ENCODE measurements around the gene ADRB2.
"Not testable (repeated sequence)": the region's sequence is repeated elsewhere in the genome, so short reads cannot be mapped to it uniquely, and the experiment has no call there.

The ADRB2 gene

GRCh38 chr5:148856009-148856367 is 29.6 kb downstream of the ADRB2 start:
- no peak for DNase-seq

DNA sequence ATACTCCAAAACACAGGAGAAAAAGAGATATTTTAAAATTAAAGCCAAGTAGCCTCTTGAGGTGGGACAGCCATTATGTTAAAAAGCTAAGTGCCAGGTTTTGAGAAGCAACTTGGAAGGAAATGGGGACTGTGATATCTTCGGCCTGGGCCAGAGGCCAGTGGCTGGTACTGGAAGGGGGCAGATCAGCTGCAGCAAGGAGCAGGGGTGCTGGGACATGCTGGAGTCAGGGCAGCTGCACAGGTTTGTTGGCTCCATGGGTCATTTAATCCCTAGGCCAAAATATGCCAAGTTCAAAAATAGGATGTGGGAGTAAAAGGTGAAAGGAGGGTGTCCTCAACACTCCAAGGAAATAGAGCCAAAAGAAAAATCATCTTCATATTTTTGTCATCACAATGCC is 30.0 kb downstream of the ADRB2 start:
- DNase-seq = no peak

- DNase-seq = no peak
Observed at GRCh38 chr5:148857474-148857873, 31.1 kb downstream of the ADRB2 start.

DNA sequence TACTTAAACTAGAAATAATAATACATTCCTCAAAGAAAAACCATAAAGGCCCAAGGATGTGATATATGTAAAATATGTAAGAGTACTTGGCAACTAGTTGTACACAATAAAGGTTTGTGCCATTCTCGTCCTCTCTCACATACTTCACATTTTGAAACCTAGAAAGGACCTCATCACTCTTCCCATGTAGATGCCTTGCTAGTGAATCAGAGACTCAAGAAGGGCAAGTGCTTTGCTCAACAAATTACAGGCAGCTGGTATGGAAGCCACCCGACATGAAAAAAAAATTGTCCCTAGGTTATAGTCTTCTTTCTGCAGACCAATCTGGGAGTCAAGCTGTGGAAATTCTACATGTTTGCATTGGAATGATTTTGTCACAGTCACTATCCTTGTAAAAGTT is 31.7 kb downstream of the ADRB2 start:
- no peak for DNase-seq

GRCh38 chr5:148858547-148858946 is 32.1 kb downstream of the ADRB2 start:
- DNase-seq = no peak

GRCh38 chr5:148859703-148860102 is 33.3 kb downstream of the ADRB2 start:
- DNase-seq = no peak

DNA sequence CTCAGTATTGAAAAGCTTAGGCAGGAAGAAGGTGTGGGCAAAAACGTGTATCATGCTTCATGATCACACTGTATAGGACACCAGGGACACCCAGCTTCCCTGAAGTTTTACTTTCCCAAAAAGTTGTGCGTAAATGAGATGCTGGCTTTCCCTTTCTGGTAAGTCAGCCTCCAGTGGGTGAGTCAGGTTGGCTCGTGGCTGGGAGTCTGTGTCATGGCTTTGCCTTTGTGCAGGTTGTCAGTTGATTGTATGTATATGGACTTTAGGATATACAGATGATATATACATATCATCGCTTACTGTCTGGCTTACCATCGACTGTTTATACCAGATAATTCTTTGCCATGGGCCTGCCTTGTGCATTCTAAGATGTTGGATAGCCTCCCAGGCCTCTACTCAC is 34.2 kb downstream of the ADRB2 start:
- no peak for DNase-seq

DNA sequence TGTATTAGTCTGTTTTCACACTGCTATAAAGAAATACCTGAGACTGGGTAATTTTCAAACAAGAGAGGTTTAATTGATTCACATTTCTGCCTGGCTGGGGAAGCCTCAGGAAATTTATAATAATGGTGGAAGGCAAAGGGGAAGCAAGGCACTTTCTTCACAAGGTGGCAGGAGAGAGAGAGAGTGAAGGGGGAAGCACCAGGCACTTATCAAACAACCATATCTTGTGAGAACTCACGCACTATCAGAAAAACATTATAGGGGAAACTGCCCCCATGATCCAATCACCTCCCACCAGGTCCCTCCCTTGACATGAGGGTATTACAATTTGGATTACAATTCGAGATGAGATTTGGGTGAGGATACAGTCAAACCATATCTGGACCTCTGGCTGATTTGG is 34.7 kb downstream of the ADRB2 start:
- DNase-seq = no peak

GRCh38 chr5:148861696-148862095 is 35.3 kb downstream of the ADRB2 start:
- no peak for DNase-seq

DNA sequence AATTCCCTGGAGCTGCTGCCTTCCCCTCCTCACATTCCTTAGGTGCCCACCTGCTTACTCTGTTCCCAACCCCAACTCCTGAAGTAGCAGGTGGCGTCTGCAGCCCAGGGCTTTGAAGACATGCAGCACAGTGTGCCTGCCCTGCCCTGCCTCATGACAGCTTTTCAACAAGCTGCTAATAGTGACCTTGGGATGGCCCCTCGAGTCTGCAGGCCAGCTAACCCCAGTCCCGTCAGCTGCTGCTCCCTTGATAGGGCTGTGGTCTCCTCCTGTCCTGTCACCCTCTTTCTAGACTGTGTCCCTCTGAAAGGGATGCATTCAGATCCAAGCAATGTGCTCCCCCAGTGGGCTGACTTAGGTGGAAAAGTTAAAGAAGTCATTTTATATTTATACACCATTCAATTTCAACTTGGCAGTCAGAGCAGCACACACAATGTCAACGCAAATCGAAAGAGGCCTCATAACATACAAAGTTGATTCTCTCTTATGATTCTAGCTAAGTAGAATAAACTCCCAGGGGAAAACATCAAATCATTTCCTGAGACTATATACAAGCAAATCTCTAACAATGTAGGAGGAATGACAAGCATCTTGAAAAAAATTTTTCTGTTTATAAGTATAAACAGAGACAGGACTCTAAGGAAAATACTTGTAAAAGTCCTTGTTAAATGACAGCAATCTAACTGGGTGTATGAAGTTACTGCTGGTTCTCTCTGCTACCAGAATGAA is 37.9 kb downstream of the ADRB2 start:
- DNase-seq = no peak

- no peak for DNase-seq
Observed at GRCh38 chr5:148866024-148866423, 39.6 kb downstream of the ADRB2 start.

DNA sequence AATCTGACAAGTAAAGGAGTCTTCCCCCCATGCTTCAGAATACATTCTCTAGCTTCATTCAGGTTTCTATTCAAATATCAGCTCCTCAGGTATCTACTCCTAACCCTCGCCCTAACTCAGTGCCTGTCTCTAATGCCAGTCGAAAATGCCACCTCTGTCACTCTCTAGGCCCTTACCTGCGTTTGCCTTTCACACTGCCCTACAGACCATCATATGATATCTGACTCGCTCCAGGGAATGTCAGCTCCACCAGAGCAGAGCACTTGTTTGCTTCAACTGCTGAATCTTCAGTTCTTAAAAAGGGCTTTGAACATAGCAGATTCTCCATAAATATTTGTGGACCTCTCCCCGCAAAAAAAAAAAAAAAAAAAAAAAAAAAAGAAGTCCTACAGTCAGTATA is 46.7 kb downstream of the ADRB2 start:
- no peak for DNase-seq

DNA sequence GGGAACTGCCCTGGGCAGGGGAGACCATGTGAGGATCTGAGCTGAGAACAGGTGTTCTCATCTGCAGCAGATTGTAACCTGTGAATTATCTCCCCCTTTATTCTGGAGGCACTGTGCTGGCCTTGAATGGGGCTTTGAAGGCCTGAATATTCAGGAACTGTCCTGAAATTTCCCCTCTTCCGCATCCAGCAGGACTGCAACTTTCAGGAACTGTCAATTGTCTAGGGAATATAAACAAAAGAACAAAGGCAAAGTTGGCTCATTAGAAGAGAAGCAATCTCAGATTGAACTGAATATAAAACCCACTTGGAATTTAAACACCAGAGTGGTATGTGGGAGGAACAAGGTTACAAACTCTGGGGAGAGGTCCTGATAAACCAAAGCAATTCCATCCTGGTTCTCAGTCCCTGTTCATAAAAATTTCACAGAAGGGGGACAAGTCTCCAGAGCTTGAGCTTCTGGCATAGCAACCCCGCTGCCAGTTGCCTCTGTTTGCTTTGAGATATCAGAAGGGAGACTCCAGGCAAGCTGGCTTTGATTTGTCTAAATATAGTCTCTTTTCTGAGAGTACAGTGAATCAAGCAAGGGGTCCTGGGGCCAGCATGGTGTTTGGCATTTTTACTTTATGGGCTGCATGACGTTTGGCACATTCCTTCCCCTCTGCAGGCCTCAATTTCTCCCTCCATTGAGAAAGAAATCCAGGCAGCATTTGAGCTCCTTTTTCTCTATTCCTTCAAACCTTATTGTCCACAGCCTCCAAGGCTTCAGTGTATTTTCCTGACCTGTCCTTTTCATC is 47.5 kb downstream of the ADRB2 start:
- no peak for DNase-seq

DNA sequence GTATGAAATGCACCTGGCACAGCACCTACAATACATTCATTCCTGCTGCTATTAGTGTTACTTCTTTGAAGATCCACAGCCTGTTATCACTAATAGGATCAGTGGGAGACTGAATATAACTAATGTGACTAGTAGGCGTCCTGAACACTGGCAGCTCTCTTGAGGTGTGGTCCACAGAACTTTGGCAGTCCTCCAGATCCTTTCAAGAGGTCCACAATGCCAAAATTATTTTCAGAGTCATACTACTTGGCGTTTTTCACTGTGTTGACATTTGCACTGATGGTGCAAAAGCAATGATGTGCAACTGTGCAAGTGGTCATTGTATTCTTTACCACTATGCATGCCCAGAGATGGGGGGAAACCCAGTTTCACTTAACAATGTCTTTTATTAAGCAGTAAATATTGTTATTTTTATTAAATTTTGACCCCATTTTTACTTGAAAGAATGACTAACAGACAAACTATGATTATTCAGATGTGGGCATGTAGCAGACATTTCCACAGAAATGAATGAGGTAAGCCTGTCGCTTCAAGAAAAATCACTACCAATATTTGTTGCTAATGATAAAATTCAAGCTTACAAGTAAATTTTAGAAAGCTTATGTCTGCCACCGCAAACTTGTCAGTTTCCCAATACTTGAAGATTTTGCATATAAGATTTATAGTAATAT is 48.9 kb downstream of the ADRB2 start:
- DNase-seq = no peak

- not testable (repeated sequence) for DNase-seq
Observed at GRCh38 chr5:148877436-148877835, 51.0 kb downstream of the ADRB2 start.

All from CD4-positive, alpha-beta T cell treated with Interleukin-12 subunit alpha and Interleukin-12 subunit beta, for 1 hour (primary cell).